Loucy (cell line): ENCODE results near the gene ZNF496.
A peak's percentile ranks its signal among the peaks of the same experiment; 100 is the strongest.

Experiments used
- H2AFZ ChIP-seq: fragments of 200-600 bp; sonication (generic); 2 replicates; pipeline ENCODE4 v1.6.0; 2016; ENCODE audit warnings: antibody characterized with exemption, mild to moderate bottlenecking, low read length, moderate library complexity
- H3F3A ChIP-seq: fragments of 200-600 bp; 2 replicates; pipeline ENCODE4 v1.6.0; 2016; ENCODE audit warnings: antibody characterized with exemption, low read depth, mild to moderate bottlenecking
- H3K27me3 ChIP-seq: fragments of 200-600 bp; sonication (generic); 2 replicates; pipeline ENCODE4 v1.6.1; 2014; ENCODE audit warnings: low read length, mild to moderate bottlenecking; ENCODE audit not compliant: insufficient read depth, poor library complexity, severe bottlenecking
- H3K36me3 ChIP-seq: fragments of 200-600 bp; sonication (generic); 2 replicates; pipeline ENCODE4 v1.6.1; 2016; ENCODE audit warnings: low read length; ENCODE audit not compliant: insufficient read depth
- H3K4me1 ChIP-seq: fragments of 200-600 bp; sonication (generic); 2 replicates; pipeline ENCODE4 v1.5.1; 2014; ENCODE audit warnings: low read length, mild to moderate bottlenecking; ENCODE audit not compliant: insufficient read depth, poor library complexity, severe bottlenecking
- H3K4me2 ChIP-seq: fragments of 200-600 bp; sonication (generic); 2 replicates; pipeline ENCODE4 v1.6.0; 2014; ENCODE audit warnings: antibody characterized with exemption, low read length, low read depth, mild to moderate bottlenecking; ENCODE audit not compliant: poor library complexity, severe bottlenecking
- H3K4me3 ChIP-seq: fragments of 200-600 bp; sonication (generic); 2 replicates; pipeline ENCODE4 v1.5.1; 2014; ENCODE audit warnings: low read length, mild to moderate bottlenecking, mixed read lengths; ENCODE audit not compliant: poor library complexity, severe bottlenecking
- H3K79me2 ChIP-seq: fragments of 200-600 bp; sonication (generic); 2 replicates; pipeline ENCODE4 v1.6.1; 2014; ENCODE audit warnings: low read length; ENCODE audit not compliant: insufficient read depth
- H3K9ac ChIP-seq: fragments of 200-600 bp; sonication (generic); 2 replicates; pipeline ENCODE4 v1.6.0; 2014; ENCODE audit warnings: mild to moderate bottlenecking, low read depth, low read length, moderate library complexity; ENCODE audit not compliant: poor library complexity, severe bottlenecking
- H3K9me2 ChIP-seq: fragments of 200-600 bp; sonication (generic); replicated peaks from 2 replicates; pipeline ENCODE4 v1.6.1; 2016; ENCODE audit warnings: low read depth, low read length, mixed read lengths
- H3K9me3 ChIP-seq: fragments of 200-600 bp; sonication (generic); 2 replicates; pipeline ENCODE4 v1.6.1; 2014; ENCODE audit warnings: mild to moderate bottlenecking, antibody characterized with exemption, low read length, low read depth; ENCODE audit not compliant: insufficient read depth
- H4K20me1 ChIP-seq: fragments of 200-600 bp; sonication (generic); 2 replicates; pipeline ENCODE4 v1.6.0; 2014; ENCODE audit warnings: antibody characterized with exemption, low read length, mild to moderate bottlenecking; ENCODE audit not compliant: insufficient read depth, poor library complexity, severe bottlenecking
- CTCF ChIP-seq: fragments of 200-600 bp; sonication (generic); conservative IDR thresholded peaks from 2 replicates; pipeline ENCODE4 v1.5.1; 2014; ENCODE audit warnings: mild to moderate bottlenecking, antibody characterized with exemption, low read length
- EZH2phosphoT487 ChIP-seq: fragments of 200-600 bp; IDR thresholded peaks from 2 replicates; pipeline ENCODE4 v1.6.1; 2018; ENCODE audit warnings: antibody characterized with exemption, mild to moderate bottlenecking, moderate library complexity, borderline replicate concordance

The ZNF496 gene

DNA sequence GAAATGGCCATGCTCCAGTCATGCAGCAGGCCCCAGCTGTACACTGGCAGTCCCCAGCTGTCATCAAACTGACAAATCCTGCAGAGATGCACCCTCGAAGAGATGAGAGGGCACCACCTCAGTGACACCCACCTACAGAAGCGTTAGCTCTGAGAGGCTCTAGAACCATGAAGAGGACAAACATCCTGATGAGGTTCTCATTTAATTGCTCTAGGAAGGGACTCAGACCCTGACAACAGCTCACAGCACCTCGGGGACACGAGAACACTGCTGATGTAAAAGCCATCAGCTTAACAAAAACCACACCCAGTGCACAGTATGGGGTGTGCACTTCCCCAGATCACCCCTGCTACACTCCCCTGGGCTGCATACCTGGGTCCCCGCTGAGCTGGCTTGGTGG lies 3.4 kb downstream of the ZNF496 start:
- Histone ChIP-seq H3K4me2 (peak overlapping the region; percentile 91), H3K27me3 (no peaks in the 10 kb centered on the region), H3K9me3 (no peaks in the 10 kb centered on the region), H2AFZ (no peak overlapping the region), H3K79me2 (peaks cover 89% of the 10 kb centered on the region), H3F3A (no peaks in the 10 kb centered on the region), H3K4me1 (peaks cover 61% of the 10 kb centered on the region), H3K4me3 (peak overlapping the region; percentile 20), H4K20me1 (peaks cover 50% of the 10 kb centered on the region), H3K9ac (no peak overlapping the region), H3K36me3 (peaks cover 46% of the 10 kb centered on the region; the same call in 1 of the 2 replicates), H3K9me2 (no peaks in the 10 kb centered on the region)
- TF ChIP-seq EZH2phosphoT487 (no peak), CTCF (no peak)

- TF ChIP-seq EZH2phosphoT487 (no peak), CTCF (no peak)
- H3K4me2 ChIP-seq: peak overlapping the region; percentile 91
Measured at GRCh38 chr1:247326411-247327130, 5.1 kb downstream of the ZNF496 start.

DNA sequence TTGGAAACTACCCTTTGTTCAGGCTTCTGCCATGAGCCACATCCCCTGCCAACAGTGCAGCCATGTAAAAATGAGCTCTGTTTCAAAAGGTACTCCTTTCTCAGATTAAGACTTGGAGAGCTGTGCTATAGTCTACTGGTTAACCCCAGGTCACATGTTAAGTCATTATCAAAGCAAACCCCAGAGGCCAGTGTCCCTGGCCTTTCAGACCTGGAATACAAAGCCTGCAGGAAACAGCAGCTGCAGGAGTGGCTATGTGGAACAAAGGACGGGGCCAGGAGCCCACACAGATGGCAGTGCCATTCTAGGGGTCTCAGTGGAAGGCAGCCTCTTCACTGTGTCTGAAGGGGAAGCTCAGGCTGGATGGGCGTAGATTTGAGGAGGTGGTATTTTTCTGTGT lies 6.7 kb downstream of the ZNF496 start:
- Histone ChIP-seq H3K79me2 (peaks cover 61% of the 10 kb centered on the region), H3F3A (no peaks in the 10 kb centered on the region), H3K9me3 (no peaks in the 10 kb centered on the region), H3K9ac (no peak overlapping the region), H3K27me3 (no peaks in the 10 kb centered on the region), H3K36me3 (peaks cover 76% of the 10 kb centered on the region), H3K4me1 (peaks cover 55% of the 10 kb centered on the region), H3K4me2 (peak overlapping the region; percentile 40), H3K9me2 (no peaks in the 10 kb centered on the region), H4K20me1 (peaks cover 33% of the 10 kb centered on the region), H2AFZ (no peak overlapping the region), H3K4me3 (no peak overlapping the region)
- TF ChIP-seq CTCF: no peak
- no peak for TF ChIP-seq EZH2phosphoT487

More at GRCh38 chr1:247326411-247327130, 5.1 kb downstream of the ZNF496 start:
- Histone ChIP-seq H2AFZ (no peak overlapping the region), H3K4me3 (peak overlapping the region; percentile 18), H3K36me3 (peaks cover 62% of the 10 kb centered on the region), H3F3A (no peaks in the 10 kb centered on the region), H3K9me2 (no peaks in the 10 kb centered on the region), H3K9ac (no peak overlapping the region), H4K20me1 (peaks cover 45% of the 10 kb centered on the region), H3K27me3 (no peaks in the 10 kb centered on the region), H3K9me3 (no peaks in the 10 kb centered on the region), H3K4me1 (peaks cover 64% of the 10 kb centered on the region), H3K79me2 (peaks cover 75% of the 10 kb centered on the region)
